WTC11 (cell line): ENCODE results near the gene C13orf46.

Source experiments
- E2F5 ChIP-seq: sonication (generic); formaldehyde crosslinking; IDR thresholded peaks from 2 replicates; pipeline ENCODE4 v1.8.1; 2022; ENCODE audit warnings: mild to moderate bottlenecking, moderate library complexity, missing genetic modification reagents
- SP1 ChIP-seq: sonication (generic); formaldehyde crosslinking; conservative IDR thresholded peaks from 2 replicates; pipeline ENCODE4 v1.8.1; 2022; ENCODE audit warnings: missing genetic modification reagents
- TF ChIP-seq, protein P1 (sequence below): fragments of 200-600 bp; IDR thresholded peaks from 2 replicates; pipeline ENCODE4 v1.8.0; 2022; ENCODE audit warnings: antibody characterized with exemption

GRCh38 chr13:113917594-113918371, 56.1 kb downstream of the C13orf46 start:
- TF ChIP-seq SP1 = no peak
- no peak for TF ChIP-seq E2F5 (CRISPR knock-in tag)
- TF ChIP-seq, protein P1, sequence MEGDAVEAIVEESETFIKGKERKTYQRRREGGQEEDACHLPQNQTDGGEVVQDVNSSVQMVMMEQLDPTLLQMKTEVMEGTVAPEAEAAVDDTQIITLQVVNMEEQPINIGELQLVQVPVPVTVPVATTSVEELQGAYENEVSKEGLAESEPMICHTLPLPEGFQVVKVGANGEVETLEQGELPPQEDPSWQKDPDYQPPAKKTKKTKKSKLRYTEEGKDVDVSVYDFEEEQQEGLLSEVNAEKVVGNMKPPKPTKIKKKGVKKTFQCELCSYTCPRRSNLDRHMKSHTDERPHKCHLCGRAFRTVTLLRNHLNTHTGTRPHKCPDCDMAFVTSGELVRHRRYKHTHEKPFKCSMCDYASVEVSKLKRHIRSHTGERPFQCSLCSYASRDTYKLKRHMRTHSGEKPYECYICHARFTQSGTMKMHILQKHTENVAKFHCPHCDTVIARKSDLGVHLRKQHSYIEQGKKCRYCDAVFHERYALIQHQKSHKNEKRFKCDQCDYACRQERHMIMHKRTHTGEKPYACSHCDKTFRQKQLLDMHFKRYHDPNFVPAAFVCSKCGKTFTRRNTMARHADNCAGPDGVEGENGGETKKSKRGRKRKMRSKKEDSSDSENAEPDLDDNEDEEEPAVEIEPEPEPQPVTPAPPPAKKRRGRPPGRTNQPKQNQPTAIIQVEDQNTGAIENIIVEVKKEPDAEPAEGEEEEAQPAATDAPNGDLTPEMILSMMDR = no peak
